H1 (cell line): Measurements from ENCODE around the gene DHDDS. TPM values are rescaled to one million over a fixed set of nuclear protein-coding genes. Genes with fewer than 3 reads are reported as not detected.

Source experiments
- CTCF ChIA-PET: fragments of 300-600 bp; sonication (Branson Sonifier 250); formaldehyde crosslinking; loops from one replicate; lab custom pipeline; 2021; ENCODE audit not compliant: partially characterized antibody; lab: Charles Lee
- POLR2A ChIA-PET: fragments of 300-600 bp; sonication (Branson Sonifier 250); formaldehyde crosslinking; loops from one replicate; lab custom pipeline; 2021; ENCODE audit warnings: inconsistent platforms; ENCODE audit not compliant: partially characterized antibody; lab: Charles Lee
- DNase-seq, 2 experiments: peaks; one replicate each; pipeline versions ENCODE4 v3.0.0 to v3.0.0-alpha.2; 2010 to 2022; ENCODE audit warnings: low spot score in 2 of 2, low read depth in 1 of 2, mixed read lengths in 1 of 2
- FAIRE-seq: peaks from 2 replicates; lab custom pipeline; 2011; peaks lifted over from hg19 to GRCh38; lab: Jason Lieb, UNC
- H2AFZ ChIP-seq: 2 replicates; pipeline ENCODE4 v1.8.1; 2012; ENCODE audit warnings: low read length, inconsistent platforms
- H2AK5ac ChIP-seq: 2 replicates; pipeline ENCODE4 v1.6.1; 2013; ENCODE audit warnings: low read depth, low read length
- H2BK120ac ChIP-seq: replicated peaks from 2 replicates; pipeline ENCODE3; 2013; ENCODE audit warnings: low read depth, low read length, inconsistent platforms
- H2BK12ac ChIP-seq: 2 replicates; pipeline ENCODE4 v1.6.1; 2013; ENCODE audit warnings: low read depth, low read length
- H2BK15ac ChIP-seq: 2 replicates; pipeline ENCODE4 v1.6.1; 2013; ENCODE audit warnings: low read length
- H2BK20ac ChIP-seq: 2 replicates; pipeline ENCODE4 v1.6.1; 2013; ENCODE audit warnings: low read length
- H2BK5ac ChIP-seq: 2 replicates; pipeline ENCODE4 v1.6.1; 2013; ENCODE audit warnings: low read depth, low read length
- H3K14ac ChIP-seq: 2 replicates; pipeline ENCODE4 v1.6.1; 2013; ENCODE audit warnings: inconsistent platforms; ENCODE audit not compliant: insufficient read length
- H3K18ac ChIP-seq: 2 replicates; pipeline ENCODE4 v1.6.1; 2013; ENCODE audit warnings: low read length; ENCODE audit errors: extremely low read depth
- H3K23ac ChIP-seq: 2 replicates; pipeline ENCODE4 v1.6.1; 2013; ENCODE audit warnings: inconsistent platforms; ENCODE audit not compliant: insufficient read length
- H3K23me2 ChIP-seq: 2 replicates; pipeline ENCODE4 v1.6.1; 2013; ENCODE audit warnings: low read depth, low read length
- H3K27ac ChIP-seq: 2 replicates; pipeline ENCODE4 v1.6.1; 2011; ENCODE audit warnings: low read depth, low read length, inconsistent platforms
- H3K27me3 ChIP-seq, 4 experiments: replicated peaks in 1 of 4; 1 replicate in 1 of 4; 2 replicates in 3 of 4; pipeline versions ENCODE4 v1.6.1 to v1.8.1; 2011 to 2013; ENCODE audit warnings: low read length in 3 of 4, mild to moderate bottlenecking in 3 of 4, inconsistent platforms in 2 of 4, mixed read lengths in 2 of 4, moderate library complexity in 1 of 4; ENCODE audit not compliant: control insufficient read depth in 3 of 4, insufficient read depth in 3 of 4; ENCODE audit errors: extremely low read depth in 1 of 4
- H3K36me3 ChIP-seq, 4 experiments: 2 replicates each; pipeline versions ENCODE4 v1.6.1 to v1.8.1; 2011 to 2013; ENCODE audit warnings: mild to moderate bottlenecking in 4 of 4, low read length in 3 of 4, moderate library complexity in 2 of 4, control low read depth in 1 of 4, inconsistent platforms in 1 of 4; ENCODE audit not compliant: insufficient read depth in 4 of 4, control insufficient read depth in 2 of 4
- H3K4ac ChIP-seq: replicated peaks from 2 replicates; pipeline ENCODE3; 2013; ENCODE audit warnings: low read length, low read depth, mixed read lengths, inconsistent platforms; ENCODE audit not compliant: insufficient read length
- H3K4me1 ChIP-seq, 4 experiments: replicated peaks in 1 of 4; 1 replicate in 1 of 4; 2 replicates in 3 of 4; pipeline versions ENCODE4 v1.6.1 to v1.8.1; 2011 to 2013; ENCODE audit warnings: low read length in 3 of 4, inconsistent platforms in 2 of 4, mixed read lengths in 1 of 4; ENCODE audit not compliant: insufficient read depth in 4 of 4, control insufficient read depth in 3 of 4
- H3K4me2 ChIP-seq, 2 experiments: 2 replicates each; pipeline versions ENCODE4 v1.6.1 to v1.8.1; 2011 to 2013; ENCODE audit warnings: low read depth in 2 of 2, low read length in 2 of 2, control low read depth in 1 of 2, inconsistent platforms in 1 of 2, mild to moderate bottlenecking in 1 of 2; ENCODE audit not compliant: insufficient read depth in 1 of 2
- H3K4me3 ChIP-seq, 4 experiments: fragments of 200-600, 300-600 bp in 1 of 4; sonication (generic), shearing (Covaris generic), sonication (Bioruptor Twin) in 1 of 4; 2 replicates each; pipeline versions ENCODE4 v1.5.1 to v1.8.1; 2011 to 2016; ENCODE audit warnings: low read length in 4 of 4, low read depth in 3 of 4, control low read depth in 2 of 4, inconsistent platforms in 2 of 4, mild to moderate bottlenecking in 2 of 4, mixed read lengths in 1 of 4, moderate library complexity in 1 of 4; ENCODE audit not compliant: insufficient read depth in 2 of 4; ENCODE audit errors: extremely low read depth in 1 of 4
- H3K56ac ChIP-seq: replicated peaks from 2 replicates; pipeline ENCODE3; 2013; ENCODE audit warnings: low read depth, mild to moderate bottlenecking, mixed read lengths, low read length, inconsistent platforms; ENCODE audit not compliant: insufficient read length
- H3K79me1 ChIP-seq: 2 replicates; pipeline ENCODE4 v1.6.1; 2013; ENCODE audit warnings: low read depth, low read length, control low read depth
- H3K79me2 ChIP-seq, 2 experiments: 2 replicates each; pipeline versions ENCODE4 v1.6.1 to v1.8.1; 2012 to 2013; ENCODE audit warnings: low read length in 2 of 2, mild to moderate bottlenecking in 2 of 2, inconsistent platforms in 1 of 2; ENCODE audit not compliant: insufficient read depth in 2 of 2, control insufficient read depth in 1 of 2
- H3K9ac ChIP-seq, 4 experiments: replicated peaks in 1 of 4; 1 replicate in 1 of 4; 2 replicates in 3 of 4; pipeline versions ENCODE4 v1.6.1 to v1.8.1; 2011 to 2013; ENCODE audit warnings: low read depth in 3 of 4, low read length in 3 of 4, control low read depth in 2 of 4, mild to moderate bottlenecking in 2 of 4, moderate library complexity in 2 of 4, inconsistent platforms in 1 of 4; ENCODE audit errors: extremely low read depth in 1 of 4
- H3K9me3 ChIP-seq, 2 experiments: 2 replicates each; pipeline versions ENCODE4 v1.6.1 to v1.8.1; 2012 to 2013; ENCODE audit warnings: mild to moderate bottlenecking in 2 of 2, moderate library complexity in 2 of 2, control low read depth in 1 of 2, inconsistent platforms in 1 of 2, low read depth in 1 of 2, low read length in 1 of 2, mixed read lengths in 1 of 2; ENCODE audit not compliant: insufficient read depth in 2 of 2
- H4K20me1 ChIP-seq, 2 experiments: replicated peaks in 1 of 2; 2 replicates each; pipeline versions ENCODE3 to v1.8.1; 2011 to 2013; ENCODE audit warnings: inconsistent platforms in 2 of 2, low read length in 2 of 2, mild to moderate bottlenecking in 1 of 2; ENCODE audit not compliant: insufficient read depth in 2 of 2, control insufficient read depth in 1 of 2
- H4K5ac ChIP-seq: 2 replicates; pipeline ENCODE4 v1.6.1; 2013; ENCODE audit warnings: low read length, low read depth, mixed read lengths, inconsistent platforms; ENCODE audit not compliant: insufficient read length
- H4K8ac ChIP-seq: 2 replicates; pipeline ENCODE4 v1.8.0; 2013; ENCODE audit warnings: mild to moderate bottlenecking, moderate library complexity, low read length, inconsistent platforms; ENCODE audit not compliant: insufficient read depth; ENCODE audit errors: extremely low read depth
- H4K91ac ChIP-seq: replicated peaks from 2 replicates; pipeline ENCODE3; 2013; ENCODE audit warnings: low read length, mixed read lengths, inconsistent platforms; ENCODE audit not compliant: insufficient read length
- WGBS, 2 experiments: shearing (Covaris generic) in 1 of 2; methylation state at CpG; one replicate each; pipeline versions ENCODE4 v1.1.6 to v1.1.7; 2013 to 2015; ENCODE audit warnings: low lambda C conversion rate in 2 of 2, mixed read lengths in 2 of 2, inconsistent platforms in 1 of 2, low coverage in 1 of 2, missing lambda C conversion rate in 1 of 2; ENCODE audit not compliant: insufficient replicate concordance in 2 of 2, insufficient coverage in 1 of 2, insufficient read length in 1 of 2; ENCODE audit errors: extremely low coverage in 1 of 2, missing lambda C conversion rate in 1 of 2; 5-methylcytosine and 5-hydroxymethylcytosine counted together
- polyA plus RNA-seq, 7 experiments: library from polyadenylated mRNA; depleted of rRNA in 3 of 7; stranded (reverse) in 5 of 7; unstranded in 2 of 7; fragments of >200 nt in 5 of 7; fragments of 200-250 nt in 2 of 7; gene quantifications; 1 replicate in 5 of 7; 2 replicates in 1 of 7; 4 replicates in 1 of 7; pipeline versions ENCODE4 v1.2.1 to v1.2.3, GENCODE V29; 2011 to 2013; ENCODE audit warnings: missing spikeins in 2 of 7, mixed read lengths in 2 of 7
- total RNA-seq: library from RNA; stranded (reverse); fragmentation: NEBNext Ultra II Directional; extraction: Animal tissue kit (Norgen Biotek cat#: 25700); gene quantifications from 2 replicates; pipeline ENCODE4 v1.2.1, GENCODE V29; 2021

The DHDDS gene
- total and polyA plus RNA-seq, 2 of the 8 experiments (the other 6 are each of a cell fraction or from before 2014, with no cell fraction given) = 28.3 to 44.6 TPM

- Histone ChIP-seq H2AK5ac (no peak overlapping the region), H3K14ac (no peak overlapping the region), H3K23ac (no peak overlapping the region), H2BK120ac (no peak overlapping the region), H3K79me1 (no peaks in the 10 kb centered on the region), H4K20me1 (no peaks in the 10 kb centered on the region), H3K4me2 (no peak overlapping the region), H3K18ac (no peak overlapping the region), H3K79me2 (no peaks in the 10 kb centered on the region), H3K9me3 (no peaks in the 10 kb centered on the region), H3K9ac (no peak overlapping the region), H4K91ac (no peak overlapping the region), H3K4ac (no peak overlapping the region), H2AFZ (0 out of 2 replicates have a peak overlapping the region, but pooled peaks have one; percentile 44), H2BK20ac (no peak overlapping the region), H2BK5ac (no peak overlapping the region), H3K4me3 (no peak overlapping the region), H3K36me3 (no peaks in the 10 kb centered on the region), H3K4me1 (no peaks in the 10 kb centered on the region), H3K27me3 (no peaks in the 10 kb centered on the region), H2BK12ac (no peak overlapping the region), H4K5ac (no peak overlapping the region), H2BK15ac (no peak overlapping the region), H4K8ac (no peak overlapping the region), H3K56ac (no peak overlapping the region), H3K23me2 (no peaks in the 10 kb centered on the region; the same call in 1 of the 2 replicates), H3K27ac (no peak overlapping the region)
- DNase-seq (no peak), FAIRE-seq (no peak)
- WGBS, 2 experiments = 91% methylated on average over 3 of the region's 3 CpGs; no CpG with 5 or more reads in 1 of the 2 experiments
- ChIA-PET CTCF (interaction anchor here (0.8 to 2.1 kb wide), 6 partner anchors 9 to 167 kb away, joined by 3 to 7 read pairs (median 5); partner anchors contain the start of genes CEP85 and LIN28A), POLR2A (interaction anchor here (0.6 to 15.3 kb wide), 3 partner anchors 9 to 424 kb away, joined by 4 to 166 read pairs (median 95); partner anchors contain the start of gene LIN28A)
Measured at GRCh38 chr1:26401891-26402290, 30.2 kb upstream of the DHDDS start.
